ENCODE data around the gene PTPN3.

DNA sequence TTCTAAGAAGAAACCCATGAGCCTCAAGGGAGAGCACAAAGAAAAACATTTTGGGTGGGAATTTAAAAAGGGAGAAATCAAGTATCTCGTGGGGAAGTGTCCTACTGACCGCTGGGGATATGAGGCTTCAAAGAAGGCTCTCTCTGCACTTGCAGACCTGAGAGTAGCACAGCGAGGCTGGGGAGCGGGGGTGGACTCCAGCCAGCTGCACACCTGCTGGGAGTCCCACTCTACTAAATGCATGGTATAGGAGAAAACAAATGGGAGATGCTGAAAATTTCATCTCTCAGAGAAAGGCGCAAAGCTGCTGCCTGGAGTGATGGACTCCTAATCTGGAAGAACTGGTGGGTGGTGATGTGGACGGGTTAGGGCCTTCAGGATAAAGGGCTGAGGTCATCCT, 110.3 kb downstream of the PTPN3 start:
- TF ChIP-seq, protein P1, sequence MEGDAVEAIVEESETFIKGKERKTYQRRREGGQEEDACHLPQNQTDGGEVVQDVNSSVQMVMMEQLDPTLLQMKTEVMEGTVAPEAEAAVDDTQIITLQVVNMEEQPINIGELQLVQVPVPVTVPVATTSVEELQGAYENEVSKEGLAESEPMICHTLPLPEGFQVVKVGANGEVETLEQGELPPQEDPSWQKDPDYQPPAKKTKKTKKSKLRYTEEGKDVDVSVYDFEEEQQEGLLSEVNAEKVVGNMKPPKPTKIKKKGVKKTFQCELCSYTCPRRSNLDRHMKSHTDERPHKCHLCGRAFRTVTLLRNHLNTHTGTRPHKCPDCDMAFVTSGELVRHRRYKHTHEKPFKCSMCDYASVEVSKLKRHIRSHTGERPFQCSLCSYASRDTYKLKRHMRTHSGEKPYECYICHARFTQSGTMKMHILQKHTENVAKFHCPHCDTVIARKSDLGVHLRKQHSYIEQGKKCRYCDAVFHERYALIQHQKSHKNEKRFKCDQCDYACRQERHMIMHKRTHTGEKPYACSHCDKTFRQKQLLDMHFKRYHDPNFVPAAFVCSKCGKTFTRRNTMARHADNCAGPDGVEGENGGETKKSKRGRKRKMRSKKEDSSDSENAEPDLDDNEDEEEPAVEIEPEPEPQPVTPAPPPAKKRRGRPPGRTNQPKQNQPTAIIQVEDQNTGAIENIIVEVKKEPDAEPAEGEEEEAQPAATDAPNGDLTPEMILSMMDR (conservative IDR thresholded peaks at IDR 0.05; ENCODE audit: low read length), result no peak
- no peak for TF ChIP-seq EZH2phosphoT487 (IDR thresholded peaks at IDR 0.05; ENCODE audit: borderline replicate concordance, low read depth, low read length)
